GM18526 (cell line): ENCODE measurements around the gene CDH12.

ENCODE experiments used
- POLR2A ChIP-seq: IDR thresholded peaks from 3 replicates; pipeline ENCODE4 v1.6.1; 2011; ENCODE audit not compliant: insufficient read length; ENCODE audit errors: extremely low read depth

Gene CDH12

GRCh38 chr5:22471154-22471553 is 382.0 kb downstream of the CDH12 start:
- TF ChIP-seq POLR2A, result no peak

- no peak for TF ChIP-seq POLR2A
Measured at GRCh38 chr5:22470408-22470807, 382.7 kb downstream of the CDH12 start.

GRCh38 chr5:22465616-22466015 is 387.5 kb downstream of the CDH12 start:
- TF ChIP-seq POLR2A, result no peak

GRCh38 chr5:22465177-22465576 is 388.0 kb downstream of the CDH12 start:
- TF ChIP-seq POLR2A, result no peak

- TF ChIP-seq POLR2A, result no peak
Measured at GRCh38 chr5:22460189-22460588, 393.0 kb downstream of the CDH12 start.

- TF ChIP-seq POLR2A, result no peak
Measured at GRCh38 chr5:22432905-22433304, 420.2 kb downstream of the CDH12 start.

GRCh38 chr5:22431840-22432239 is 421.3 kb downstream of the CDH12 start:
- TF ChIP-seq POLR2A, result no peak

- TF ChIP-seq POLR2A, result no peak
Measured at GRCh38 chr5:22431406-22431805, 421.7 kb downstream of the CDH12 start.

GRCh38 chr5:22411554-22412349 is 441.4 kb downstream of the CDH12 start:
- TF ChIP-seq POLR2A, result no peak

- TF ChIP-seq POLR2A, result no peak
Measured at GRCh38 chr5:22391956-22392355, 461.2 kb downstream of the CDH12 start.

GRCh38 chr5:22390888-22391287 is 462.3 kb downstream of the CDH12 start:
- no peak for TF ChIP-seq POLR2A

GRCh38 chr5:22372826-22373660 is 480.1 kb downstream of the CDH12 start:
- no peak for TF ChIP-seq POLR2A

- no peak for TF ChIP-seq POLR2A
Measured at GRCh38 chr5:22372376-22372775, 480.8 kb downstream of the CDH12 start.

- TF ChIP-seq POLR2A, result no peak
Measured at GRCh38 chr5:22354956-22355355, 498.2 kb downstream of the CDH12 start.

- TF ChIP-seq POLR2A, result no peak
Measured at GRCh38 chr5:22352493-22352892, 500.7 kb downstream of the CDH12 start.

- TF ChIP-seq POLR2A, result no peak
Measured at GRCh38 chr5:22351178-22351577, 502.0 kb downstream of the CDH12 start.
